T1000 (cell line): ENCODE data around the gene GLCE.

Experiments
- DNase-seq: peaks from one replicate; lab custom pipeline; 2025; ENCODE audit warnings: mixed read lengths; lab: John Stamatoyannopoulos, UW

The GLCE gene

DNA sequence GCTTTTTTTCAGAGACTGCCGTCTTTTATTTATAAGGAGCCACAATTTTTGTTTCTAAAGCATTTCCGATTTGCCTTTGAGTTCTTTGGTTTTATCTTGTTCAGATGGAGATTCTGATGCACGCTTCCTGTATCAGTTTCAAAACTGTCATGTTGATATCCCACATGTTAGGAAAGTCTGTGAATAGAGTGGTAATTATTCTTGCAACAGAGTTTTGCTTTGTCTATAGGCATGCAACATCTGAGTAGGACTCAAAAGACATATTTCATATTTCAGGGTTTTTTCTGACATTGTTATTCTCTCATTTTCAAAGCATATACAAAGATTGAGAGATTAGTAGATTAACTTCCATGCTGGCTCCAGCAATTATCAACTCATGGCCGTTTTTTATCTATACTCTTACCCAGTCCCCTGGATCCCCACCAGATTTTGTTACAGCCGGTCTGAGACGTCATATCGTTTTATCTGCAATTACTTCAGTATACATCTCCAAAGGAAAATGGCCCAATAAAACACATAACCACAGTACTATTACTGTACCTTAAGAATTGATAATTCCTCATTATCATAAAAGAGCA, 160.6 kb downstream of the GLCE start:
- no peak for DNase-seq
